AG09309 (cell line): ENCODE measurements around the gene UMPS.
"Not testable (repeated sequence)": the region's sequence is repeated elsewhere in the genome, so short reads cannot be mapped to it uniquely, and the experiment has no call there.

Source experiments
- DNase-seq: peaks from one replicate; pipeline ENCODE4 v3.0.0-alpha.2; 2010; ENCODE audit warnings: low read depth
- H3K4me3 ChIP-seq: 2 replicates; pipeline ENCODE4 v1.5.1; 2011; ENCODE audit warnings: mild to moderate bottlenecking, low read depth, low read length, moderate library complexity; ENCODE audit not compliant: control insufficient read depth
- TF ChIP-seq, protein P1 (sequence below): IDR thresholded peaks from 2 replicates; pipeline ENCODE4 v1.5.1; 2011; ENCODE audit warnings: mild to moderate bottlenecking, low read depth, low read length, inconsistent platforms; ENCODE audit not compliant: insufficient read depth, control insufficient read depth; ENCODE audit errors: missing control alignments

UMPS gene

DNA sequence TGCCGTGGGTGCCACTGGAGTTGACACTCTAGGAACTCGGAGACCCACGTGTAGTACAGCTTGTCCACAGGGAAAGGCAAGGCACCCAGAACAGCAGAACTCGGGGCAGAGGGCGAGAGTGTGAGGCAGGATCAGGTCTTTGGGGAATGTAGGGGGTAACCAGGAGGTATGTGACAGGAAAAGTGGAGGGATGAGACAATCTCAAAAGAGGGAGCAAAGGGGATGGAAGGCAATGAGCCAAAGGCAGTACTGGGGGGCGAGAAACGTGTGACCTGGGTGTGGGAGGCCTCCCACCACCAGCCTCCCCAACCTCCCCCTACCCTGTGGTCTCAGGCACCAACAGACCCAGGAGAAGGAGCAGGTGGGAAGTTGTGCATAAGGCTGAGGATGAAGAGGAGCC, 48.9 kb downstream of the UMPS start:
- TF ChIP-seq, protein P1, sequence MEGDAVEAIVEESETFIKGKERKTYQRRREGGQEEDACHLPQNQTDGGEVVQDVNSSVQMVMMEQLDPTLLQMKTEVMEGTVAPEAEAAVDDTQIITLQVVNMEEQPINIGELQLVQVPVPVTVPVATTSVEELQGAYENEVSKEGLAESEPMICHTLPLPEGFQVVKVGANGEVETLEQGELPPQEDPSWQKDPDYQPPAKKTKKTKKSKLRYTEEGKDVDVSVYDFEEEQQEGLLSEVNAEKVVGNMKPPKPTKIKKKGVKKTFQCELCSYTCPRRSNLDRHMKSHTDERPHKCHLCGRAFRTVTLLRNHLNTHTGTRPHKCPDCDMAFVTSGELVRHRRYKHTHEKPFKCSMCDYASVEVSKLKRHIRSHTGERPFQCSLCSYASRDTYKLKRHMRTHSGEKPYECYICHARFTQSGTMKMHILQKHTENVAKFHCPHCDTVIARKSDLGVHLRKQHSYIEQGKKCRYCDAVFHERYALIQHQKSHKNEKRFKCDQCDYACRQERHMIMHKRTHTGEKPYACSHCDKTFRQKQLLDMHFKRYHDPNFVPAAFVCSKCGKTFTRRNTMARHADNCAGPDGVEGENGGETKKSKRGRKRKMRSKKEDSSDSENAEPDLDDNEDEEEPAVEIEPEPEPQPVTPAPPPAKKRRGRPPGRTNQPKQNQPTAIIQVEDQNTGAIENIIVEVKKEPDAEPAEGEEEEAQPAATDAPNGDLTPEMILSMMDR, result no peak
- no peak for DNase-seq
- H3K4me3 ChIP-seq, result no peak overlapping the region

DNA sequence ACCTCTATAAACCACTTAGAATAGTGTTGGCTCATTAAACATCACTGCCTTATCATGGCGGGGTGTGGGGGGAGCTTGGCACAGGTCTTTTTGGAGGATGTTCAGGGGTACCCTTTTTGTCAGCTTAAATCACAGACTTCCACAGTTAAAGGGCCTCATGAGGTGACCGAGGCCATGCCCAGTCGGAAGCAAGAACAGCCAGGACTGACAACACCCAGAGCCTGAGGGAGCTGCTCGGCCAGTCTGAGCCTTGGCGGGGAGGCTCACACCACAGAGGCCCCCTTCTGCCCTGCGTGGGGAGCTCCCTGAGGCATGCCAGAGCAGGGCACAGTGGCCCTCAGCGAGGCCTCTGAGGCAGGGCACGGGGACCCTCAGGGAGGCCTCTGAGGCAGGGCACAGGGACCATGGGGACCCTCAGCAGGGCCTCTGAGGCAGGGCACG, 49.5 kb downstream of the UMPS start:
- DNase-seq, result no peak
- no peak overlapping the region for H3K4me3 ChIP-seq
- TF ChIP-seq, protein P1, result no peak

DNA sequence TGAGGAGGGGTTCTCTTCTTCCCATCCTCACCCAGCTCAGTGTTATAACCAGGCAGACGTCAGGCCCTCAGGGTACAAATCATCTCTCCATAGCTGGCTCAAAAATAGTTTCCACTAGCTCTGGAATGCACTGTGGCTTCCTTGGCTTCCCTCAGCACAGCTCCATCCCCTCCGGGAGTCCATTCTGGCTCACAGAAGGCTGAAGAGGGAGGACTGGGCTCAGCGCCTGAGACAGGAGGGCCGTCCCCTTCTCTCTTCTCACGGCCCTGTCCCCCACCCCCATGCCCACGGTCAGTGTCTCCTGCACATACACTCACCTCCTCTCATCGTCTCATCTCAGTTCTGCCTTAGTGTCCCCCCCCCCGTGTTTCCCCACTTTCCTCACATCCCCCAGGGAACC, 50.1 kb downstream of the UMPS start:
- peak; percentile 80 for DNase-seq
- TF ChIP-seq, protein P1, result no peak
- no peak overlapping the region for H3K4me3 ChIP-seq

DNA sequence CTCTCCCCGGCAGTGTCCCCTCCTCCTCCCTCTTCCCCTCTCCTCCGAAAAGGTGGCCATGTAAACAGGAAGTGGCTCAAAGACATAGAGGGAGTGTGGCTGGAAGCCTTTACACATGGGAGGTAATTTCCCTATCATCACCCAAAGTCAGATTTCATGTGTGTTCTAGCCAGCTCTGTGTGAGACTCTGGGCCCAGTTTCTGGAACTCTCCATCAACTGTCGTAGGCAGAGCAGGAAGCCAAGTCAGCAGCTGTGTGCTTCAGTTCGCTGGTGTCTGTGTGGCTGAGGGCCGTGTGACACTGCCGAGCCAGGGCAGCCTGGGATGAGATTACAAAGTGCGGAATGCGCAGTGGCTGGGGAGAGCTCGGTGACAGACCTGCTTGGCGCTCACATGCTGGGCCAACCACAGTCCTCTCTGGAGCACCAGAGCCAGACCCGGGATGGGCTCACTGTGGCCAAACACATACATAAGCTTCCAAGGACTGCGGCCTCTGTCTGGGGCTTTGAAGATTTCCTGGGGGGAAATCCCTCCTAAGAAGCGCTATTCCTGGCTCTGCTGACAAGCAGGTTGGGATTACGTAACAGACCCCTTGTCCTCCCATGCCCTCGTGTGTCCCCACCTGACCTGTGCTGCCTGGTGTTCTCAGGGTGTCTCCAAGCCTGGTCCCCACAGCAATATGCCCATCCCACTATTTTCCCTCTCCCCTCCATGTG, 50.7 kb downstream of the UMPS start:
- TF ChIP-seq, protein P1, result no peak
- DNase-seq, result no peak
- no peak overlapping the region for H3K4me3 ChIP-seq

DNA sequence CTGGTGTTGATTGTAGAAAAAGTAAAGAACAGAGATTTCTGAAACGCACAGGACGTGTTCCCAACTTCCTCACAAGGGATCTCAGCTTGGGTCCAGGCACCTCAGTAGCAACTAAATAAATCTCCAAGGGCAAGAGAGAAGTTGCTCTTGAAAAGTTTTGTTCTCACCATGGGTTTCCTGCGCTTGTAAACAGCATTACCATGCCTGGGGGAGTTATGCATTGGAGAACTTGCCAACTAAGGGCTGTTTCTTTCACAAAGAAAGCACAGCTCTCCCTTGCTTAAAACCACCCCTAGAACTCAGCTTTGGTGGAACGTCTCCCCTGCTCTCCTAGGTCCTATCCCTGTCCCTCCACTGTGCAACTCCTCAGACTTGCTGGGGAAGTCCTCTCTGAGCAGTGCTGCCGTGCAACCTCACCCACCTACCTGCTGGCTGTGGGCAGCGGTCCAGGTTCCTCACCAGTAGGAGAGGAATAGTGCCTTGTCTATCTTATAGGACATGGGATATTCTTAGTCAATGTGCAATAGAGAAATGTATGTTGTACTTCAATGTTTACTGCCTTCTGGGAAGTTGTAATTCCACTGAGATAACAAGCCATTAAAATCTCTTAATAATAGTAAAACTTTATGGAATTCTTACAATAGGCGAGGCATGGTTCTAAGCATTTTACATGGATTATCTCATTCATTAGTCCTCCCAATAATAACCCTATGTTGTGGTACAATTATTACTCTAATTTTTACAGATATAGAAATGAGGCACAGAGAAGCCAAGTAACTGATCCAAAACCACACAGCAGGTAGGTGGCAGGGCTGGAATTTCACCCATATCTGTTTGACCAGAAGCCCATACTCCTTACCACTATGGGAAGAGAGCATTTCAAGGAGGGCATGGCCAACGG, 51.5 kb downstream of the UMPS start:
- H3K4me3 ChIP-seq, result no peak overlapping the region
- DNase-seq, result no peak
- TF ChIP-seq, protein P1, result no peak

DNA sequence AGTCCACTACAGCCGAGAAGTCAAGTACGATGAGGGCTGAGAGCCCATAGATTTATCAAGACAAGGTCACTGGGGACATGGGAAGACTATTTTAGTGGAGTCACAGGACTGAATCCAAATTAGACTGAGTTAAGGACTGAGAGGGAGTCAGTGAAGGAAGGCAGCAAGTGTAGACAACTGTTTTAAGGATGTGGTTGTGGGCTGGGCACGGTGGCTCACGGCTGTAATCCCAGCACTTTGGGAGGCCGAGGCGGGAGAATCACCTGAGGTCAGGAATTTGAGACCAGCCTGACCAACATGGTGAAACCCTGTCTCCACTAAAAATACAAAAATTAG, 52.1 kb downstream of the UMPS start:
- H3K4me3 ChIP-seq, DNase-seq: not testable (repeated sequence)

DNA sequence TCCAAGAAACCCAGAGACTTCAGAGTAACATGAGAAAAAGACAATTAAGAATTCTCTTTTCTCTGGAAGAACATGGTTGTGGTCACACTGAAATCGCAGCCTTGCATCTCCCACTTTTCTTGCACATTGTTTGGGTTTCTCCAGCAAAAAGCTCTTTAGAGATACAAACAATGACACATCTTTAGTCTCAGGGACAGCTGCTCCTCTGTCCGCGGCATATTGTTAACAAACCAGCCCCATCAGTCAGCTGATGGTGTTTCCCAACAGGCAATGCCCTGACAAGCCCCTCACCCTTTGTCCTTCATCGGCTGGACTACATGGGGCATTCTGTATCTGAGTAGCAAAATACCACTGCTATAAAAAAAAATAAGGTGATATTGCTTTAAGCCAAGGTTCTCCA, 53.4 kb downstream of the UMPS start:
- no peak overlapping the region for H3K4me3 ChIP-seq
- DNase-seq, result no peak
- TF ChIP-seq, protein P1, result no peak
